Fibroblast of the aortic adventitia (primary cell): ENCODE results near the gene AP3S1. TPM values are rescaled to one million over a fixed set of nuclear protein-coding genes. Genes with fewer than 3 reads are reported as not detected.
A peak's percentile ranks its signal among the peaks of the same experiment; 100 is the strongest.

ENCODE experiments used
- DNase-seq: peaks from one replicate; pipeline ENCODE4 v3.0.0-alpha.2; 2010; ENCODE audit warnings: low read depth
- H3K4me3 ChIP-seq: 2 replicates; pipeline ENCODE4 v1.5.1; 2011; ENCODE audit warnings: low read depth, mild to moderate bottlenecking, control low read depth, low read length, moderate library complexity
- CTCF ChIP-seq: IDR thresholded peaks from 2 replicates; pipeline ENCODE4 v1.5.1; 2011; ENCODE audit warnings: mild to moderate bottlenecking, low read length, control low read depth, inconsistent platforms; ENCODE audit not compliant: insufficient read depth
- total RNA-seq: library from RNA; depleted of rRNA; stranded (reverse); fragments of >200 nt; gene quantifications from 2 replicates; pipeline ENCODE4 v1.2.3, GENCODE V29; 2012; ENCODE audit warnings: low replicate concordance

Gene AP3S1
- total RNA-seq, 1 donor: 237 TPM

- DNase-seq: peak; percentile 60
- H3K4me3 ChIP-seq: no peak overlapping the region
- no peak for TF ChIP-seq CTCF
These were observed 16.1 kb downstream of the AP3S1 start for GRCh38 chr5:115857626-115858349.

GRCh38 chr5:115858396-115858795 lies 16.7 kb downstream of the AP3S1 start:
- TF ChIP-seq CTCF: no peak
- DNase-seq: no peak
- no peak overlapping the region for H3K4me3 ChIP-seq

GRCh38 chr5:115859378-115859777 lies 17.6 kb downstream of the AP3S1 start:
- no peak overlapping the region for H3K4me3 ChIP-seq
- peak; percentile 65 for DNase-seq
- no peak for TF ChIP-seq CTCF

GRCh38 chr5:115869256-115869795 lies 27.6 kb downstream of the AP3S1 start:
- no peak for TF ChIP-seq CTCF
- no peak for DNase-seq
- no peak overlapping the region for H3K4me3 ChIP-seq

GRCh38 chr5:115872447-115872846 lies 30.7 kb downstream of the AP3S1 start:
- no peak for DNase-seq
- TF ChIP-seq CTCF: no peak
- H3K4me3 ChIP-seq: no peak overlapping the region

GRCh38 chr5:115873392-115873791 lies 31.7 kb downstream of the AP3S1 start:
- no peak overlapping the region for H3K4me3 ChIP-seq
- TF ChIP-seq CTCF: no peak
- DNase-seq: no peak
